Measurements from ENCODE around the gene CALD1. TPM values are rescaled to one million over a fixed set of nuclear protein-coding genes. Genes with fewer than 3 reads are reported as not detected.

CALD1 gene
- total RNA-seq: 100 to 1,000 TPM in 1 of 2 donors, 10 to 100 TPM in 1; 48.0 to 107 TPM
- 100 to 1,000 TPM in 1 of 2 donors, 10 to 100 TPM in 1; 83.4 to 226 TPM for polyA plus RNA-seq

- Histone ChIP-seq H3K9me3 (ENCODE audit: control insufficient read depth in 4 of 4, low read length in 3 of 4) (no peaks in the 10 kb centered on the region), H3K4me1 (ENCODE audit: control insufficient read depth in 4 of 4, insufficient read depth in 4 of 4, low read length in 3 of 4) (peaks cover 0 to 4% (median 0%) of the 10 kb centered on the region in 4 donors), H3K36me3 (ENCODE audit: control insufficient read depth in 4 of 4, insufficient read depth in 3 of 4, low read depth in 1 of 4, low read length in 3 of 4) (no peaks in the 10 kb centered on the region), H3K4me3 (ENCODE audit: low read depth in 1 of 3, low read length in 3 of 3) (peak within 1 kb of the TSS; percentile 9 to 42 (median 34)), H3K27me3 (ENCODE audit: control insufficient read depth in 4 of 4, insufficient read depth in 4 of 4, low read length in 3 of 4) (no peaks in the 10 kb centered on the region), H3K9ac (ENCODE audit: low read depth in 1 of 2, low read length in 2 of 2) (peak within 1 kb of the TSS in 1 of 2 donors; percentile 52), H3K27ac (ENCODE audit: low read depth in 1 of 2, low read length in 2 of 2) (peak within 1 kb of the TSS; percentile 36 to 53)
- no peak for DNase-seq (ENCODE audit: low spot score)
- 27% methylated on average over 15 of the region's 15 CpGs for WGBS
- TF ChIP-seq GABPA (IDR thresholded peaks at IDR 0.05 in 1 of 2, conservative IDR thresholded peaks at IDR 0.05 in 1 of 2) (no peak), JUND (IDR thresholded peaks at IDR 0.05) (peak in 1 of 2 donors; percentile 20), HNF4G (IDR thresholded peaks at IDR 0.05) (no peak), NR2F2 (IDR thresholded peaks at IDR 0.05) (no peak), CTCF (IDR thresholded peaks at IDR 0.05; ENCODE audit: low read depth, low read length, missing input control) (no peak), RAD21 (IDR thresholded peaks at IDR 0.05) (peak in 1 of 2 donors; percentile 18), REST (IDR thresholded peaks at IDR 0.05) (peak; percentile 17), EGR1 (IDR thresholded peaks at IDR 0.05; ENCODE audit: low read depth in 2 of 2) (no peak), RXRA (IDR thresholded peaks at IDR 0.05) (no peak), ATF3 (IDR thresholded peaks at IDR 0.05) (no peak), TAF1 (conservative IDR thresholded peaks at IDR 0.05) (peak; percentile 75), FOXA2 (IDR thresholded peaks at IDR 0.05) (no peak), FOXA1 (IDR thresholded peaks at IDR 0.05) (no peak), SP1 (IDR thresholded peaks at IDR 0.05) (peak; percentile 16), HNF4A (conservative IDR thresholded peaks at IDR 0.05) (no peak)
These were observed at the start of gene CALD1 for GRCh38 chr7:134778941-134779740. Gene CALD1, plus strand, starts transcription at chr7:134779634. Its CDS starts 88,100 bp downstream, at chr7:134867734.

- Histone ChIP-seq H3K27me3 (ENCODE audit: control insufficient read depth in 4 of 4, insufficient read depth in 4 of 4, low read length in 3 of 4) (no peaks in the 10 kb centered on the region), H3K9me3 (ENCODE audit: control insufficient read depth in 4 of 4, low read length in 3 of 4) (no peaks in the 10 kb centered on the region), H3K4me3 (ENCODE audit: low read depth in 1 of 3, low read length in 3 of 3) (no peak overlapping the region), H3K27ac (ENCODE audit: low read depth in 1 of 2, low read length in 2 of 2) (peak overlapping the region; percentile 30 to 63), H3K9ac (ENCODE audit: low read depth in 1 of 2, low read length in 2 of 2) (no peak overlapping the region), H3K36me3 (ENCODE audit: control insufficient read depth in 4 of 4, insufficient read depth in 3 of 4, low read depth in 1 of 4, low read length in 3 of 4) (no peaks in the 10 kb centered on the region), H3K4me1 (ENCODE audit: control insufficient read depth in 4 of 4, insufficient read depth in 4 of 4, low read length in 3 of 4) (no peaks in the 10 kb centered on the region)
- no peak for TF ChIP-seq RXRA (IDR thresholded peaks at IDR 0.05)
- no peak for TF ChIP-seq ZBTB33 (IDR thresholded peaks at IDR 0.05)
- TF ChIP-seq FOXA2 (IDR thresholded peaks at IDR 0.05): no peak
- no peak for TF ChIP-seq HNF4G (IDR thresholded peaks at IDR 0.05)
- no peak for TF ChIP-seq REST (IDR thresholded peaks at IDR 0.05)
- no peak for TF ChIP-seq YY1 (IDR thresholded peaks at IDR 0.05)
- no peak for TF ChIP-seq TAF1 (conservative IDR thresholded peaks at IDR 0.05)
- no peak for TF ChIP-seq EGR1 (IDR thresholded peaks at IDR 0.05; ENCODE audit: low read depth in 2 of 2)
- TF ChIP-seq ATF3 (IDR thresholded peaks at IDR 0.05): no peak
- TF ChIP-seq RAD21 (IDR thresholded peaks at IDR 0.05): no peak
- TF ChIP-seq MAX (IDR thresholded peaks at IDR 0.05): no peak
- no peak for TF ChIP-seq SP1 (IDR thresholded peaks at IDR 0.05)
- 79% methylated on average over 4 of the region's 4 CpGs for WGBS
- no peak for DNase-seq (ENCODE audit: low spot score)
These were observed 49.5 kb upstream of the CALD1 start for GRCh38 chr7:134729895-134730294.
